HG02970 (cell line): ENCODE data around the gene F10.

Experiments used
- ATAC-seq: cut with Tn5 transposase; IDR thresholded peaks from one replicate; pipeline ENCODE4 v1.9.1; 2021; ENCODE audit warnings: mild to moderate bottlenecking, moderate library complexity, moderate number of reproducible peaks; ENCODE audit not compliant: unreplicated experiment, low FRiP score

F10 gene

DNA sequence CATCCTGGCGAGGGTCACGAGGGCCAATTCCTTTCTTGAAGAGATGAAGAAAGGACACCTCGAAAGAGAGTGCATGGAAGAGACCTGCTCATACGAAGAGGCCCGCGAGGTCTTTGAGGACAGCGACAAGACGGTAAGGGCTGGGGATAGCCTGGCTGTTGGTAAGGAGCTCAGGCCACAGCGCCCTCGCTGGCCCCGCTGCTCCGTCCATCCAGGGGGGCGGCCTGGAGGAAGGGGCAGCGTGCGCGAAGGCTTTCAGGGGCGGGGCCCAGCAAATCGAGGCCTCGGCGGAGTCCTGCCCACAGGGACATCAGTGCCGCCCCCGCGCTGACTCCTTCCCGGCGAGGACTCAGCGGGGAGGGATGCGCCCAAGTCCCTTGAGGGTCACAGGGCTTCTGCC is 6.9 kb downstream of the F10 start:
- ATAC-seq = no peak

DNA sequence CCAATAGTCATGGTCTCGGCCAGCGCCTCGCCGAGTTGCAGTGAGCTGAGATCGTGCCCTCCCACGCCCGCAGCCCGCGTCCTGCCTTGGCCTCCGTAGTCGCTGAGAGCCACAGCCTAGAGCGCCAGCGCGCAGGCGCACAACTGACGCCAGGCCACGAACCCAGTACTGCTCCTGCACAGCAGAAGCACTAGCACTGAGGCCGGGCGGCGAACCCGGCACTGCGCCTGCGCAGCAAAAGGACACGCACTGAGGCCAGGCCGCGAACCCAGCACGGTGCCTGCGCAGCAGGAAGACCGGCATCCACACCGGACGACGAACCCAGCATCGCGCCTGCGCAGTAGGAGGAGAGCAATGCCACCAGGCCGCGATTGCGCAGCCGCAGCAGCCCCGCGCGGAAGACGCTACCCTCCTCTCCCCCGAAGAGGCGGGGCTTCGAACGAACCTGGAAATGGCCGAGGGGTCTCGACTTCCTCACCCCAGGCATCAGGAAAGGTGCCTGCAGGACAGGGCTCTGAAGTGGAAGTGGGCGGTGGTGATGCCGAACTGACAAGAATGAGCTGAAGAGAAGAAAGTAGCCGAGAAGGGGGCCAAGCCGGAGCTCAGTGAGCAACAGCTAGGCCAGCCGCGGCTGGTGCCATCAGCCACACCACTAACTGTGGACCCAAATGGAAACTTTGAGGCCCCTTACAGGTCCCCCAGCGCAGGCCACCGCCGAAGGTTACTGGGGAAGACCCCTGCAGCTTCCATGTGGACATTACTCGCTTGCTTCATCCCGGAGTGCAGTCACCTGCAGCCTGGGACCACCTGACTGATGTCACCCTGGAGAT is 7.5 kb downstream of the F10 start:
- no peak for ATAC-seq

DNA sequence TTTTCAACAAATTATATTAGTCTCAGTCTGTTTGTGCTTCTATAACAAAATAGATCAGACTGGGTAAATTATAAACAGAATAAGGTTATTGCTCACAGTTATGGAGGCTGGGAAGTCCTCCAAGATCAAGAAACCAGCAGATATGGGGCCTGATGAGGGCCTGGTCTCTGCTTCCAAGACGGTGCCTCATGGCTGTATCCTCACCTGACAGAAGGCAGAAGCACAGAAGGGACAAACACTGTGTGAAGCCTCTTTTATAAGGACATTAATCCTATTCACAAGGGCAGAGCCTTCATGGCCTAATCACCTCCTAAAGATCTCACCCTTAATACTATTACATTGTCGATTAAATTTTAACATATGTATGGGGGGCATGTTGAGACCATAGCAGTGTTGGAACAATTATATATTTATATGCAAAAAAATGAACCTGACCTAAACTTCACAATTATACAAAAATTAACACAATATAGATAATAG is 12.7 kb downstream of the F10 start:
- no peak for ATAC-seq

DNA sequence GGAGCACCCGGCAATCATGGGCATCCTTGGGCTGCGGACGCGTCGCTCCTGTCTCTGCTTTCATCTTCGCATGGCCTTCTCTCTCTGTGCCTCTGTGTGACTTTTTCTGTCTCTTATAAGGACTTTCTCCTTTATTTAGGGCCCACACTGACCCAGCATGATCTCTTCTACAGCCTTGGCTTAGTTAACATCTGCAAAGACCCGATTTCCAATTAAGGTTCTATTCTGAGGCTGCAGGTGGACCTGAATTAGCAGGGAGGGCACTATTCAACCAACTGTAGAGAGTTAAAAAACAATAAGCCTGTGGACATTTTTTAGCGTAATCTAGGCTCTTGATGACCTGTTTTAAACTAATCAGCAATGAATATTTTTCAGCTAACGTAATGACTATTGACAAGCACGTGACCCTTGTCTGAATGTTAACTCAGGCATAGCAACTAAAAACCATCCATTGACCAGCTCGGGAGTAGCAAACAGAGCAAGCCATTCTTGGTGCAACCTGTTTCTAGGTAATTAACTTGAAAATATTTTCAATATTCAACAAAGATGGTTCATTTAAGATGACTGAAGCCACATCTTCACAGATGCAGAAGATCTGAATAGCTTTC is 15.2 kb downstream of the F10 start:
- no peak for ATAC-seq

DNA sequence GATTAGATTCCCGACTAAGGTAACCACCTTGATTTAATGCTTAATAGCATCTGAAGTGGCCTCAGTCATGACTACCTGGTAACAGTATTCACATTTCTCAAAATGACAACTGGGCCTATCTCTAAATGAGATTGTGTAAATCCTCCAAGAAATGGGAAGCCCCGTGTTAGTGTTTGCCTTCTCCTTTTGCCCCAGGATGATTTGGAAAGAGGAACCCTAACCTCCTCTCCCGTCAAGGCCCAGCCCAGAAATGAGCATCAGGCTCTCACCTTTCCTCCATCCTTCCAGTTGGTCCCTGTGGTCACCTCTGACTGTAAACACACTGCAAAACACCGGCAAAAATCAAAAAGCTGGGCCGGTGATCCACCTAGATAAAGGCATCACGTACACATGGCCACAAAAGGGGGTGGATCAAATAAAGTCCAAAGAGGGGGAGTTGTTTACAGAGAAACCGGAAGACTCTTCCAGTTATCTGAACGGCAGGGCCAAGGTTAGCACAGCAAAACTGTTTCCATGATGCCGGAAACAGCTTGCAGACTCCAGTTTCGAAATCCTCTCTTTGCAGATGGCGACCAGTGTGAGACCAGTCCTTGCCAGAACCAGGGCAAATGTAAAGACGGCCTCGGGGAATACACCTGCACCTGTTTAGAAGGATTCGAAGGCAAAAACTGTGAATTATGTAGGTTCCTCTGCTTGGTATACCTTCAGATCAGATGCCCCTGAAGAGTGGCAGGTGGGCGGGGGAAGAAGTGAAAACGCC is 16.4 kb downstream of the F10 start:
- no peak for ATAC-seq

DNA sequence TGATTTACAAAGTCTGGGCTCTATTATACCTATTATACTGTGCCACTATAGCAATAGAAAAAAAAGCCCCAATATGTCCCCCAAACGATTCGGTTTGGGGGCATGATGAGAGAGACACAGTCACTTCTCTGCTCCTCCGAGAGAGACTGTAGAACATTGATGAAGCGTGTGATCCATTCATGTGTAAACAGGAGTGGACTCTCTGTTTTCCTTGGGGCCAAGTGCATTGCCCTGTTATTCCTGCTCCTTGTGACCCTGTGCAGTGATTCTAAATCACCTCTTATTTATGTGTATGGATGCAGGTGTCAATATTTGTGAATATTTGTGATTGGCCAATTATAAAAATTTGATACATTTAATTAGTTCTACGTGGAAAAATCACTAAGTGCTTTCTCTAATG is 17.0 kb downstream of the F10 start:
- no peak for ATAC-seq

DNA sequence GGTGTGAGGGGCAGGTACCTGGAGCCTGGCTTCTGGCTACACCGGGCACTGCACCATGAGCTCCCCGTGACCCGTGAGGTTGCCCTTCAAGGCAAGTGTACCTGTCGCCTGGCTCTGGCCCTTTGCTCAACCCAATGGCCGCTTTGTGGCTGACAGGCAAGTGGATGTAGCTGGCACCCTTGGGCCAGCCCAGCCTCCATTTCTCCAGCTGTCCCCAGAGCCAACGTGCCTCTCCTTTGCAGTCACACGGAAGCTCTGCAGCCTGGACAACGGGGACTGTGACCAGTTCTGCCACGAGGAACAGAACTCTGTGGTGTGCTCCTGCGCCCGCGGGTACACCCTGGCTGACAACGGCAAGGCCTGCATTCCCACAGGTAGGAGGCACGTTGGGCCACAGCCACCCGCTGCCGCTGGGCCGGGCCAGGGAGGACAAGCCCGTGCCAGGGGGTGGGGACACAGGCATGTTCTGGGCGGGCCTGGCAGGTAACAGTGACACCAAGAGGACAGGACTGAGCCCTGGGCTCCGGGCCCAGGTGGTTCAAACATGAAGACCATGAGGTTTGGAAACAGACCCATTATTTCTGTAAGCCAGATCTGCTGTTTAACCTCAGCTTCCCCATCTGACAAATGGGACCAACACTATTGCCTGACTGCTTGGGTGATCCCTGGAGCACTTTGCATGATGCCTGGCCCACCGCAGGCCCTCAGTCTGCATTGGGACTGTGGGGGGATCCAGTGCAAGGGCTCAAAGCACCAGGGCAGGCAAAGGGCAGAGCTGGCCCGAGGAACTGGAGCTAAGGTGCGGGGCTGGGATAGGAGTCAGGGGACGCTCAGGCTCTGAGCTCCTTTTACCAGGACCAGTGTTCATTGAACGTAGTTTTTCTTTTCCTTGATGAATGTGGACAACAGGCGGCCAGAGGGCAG is 18.3 kb downstream of the F10 start:
- ATAC-seq = no peak

DNA sequence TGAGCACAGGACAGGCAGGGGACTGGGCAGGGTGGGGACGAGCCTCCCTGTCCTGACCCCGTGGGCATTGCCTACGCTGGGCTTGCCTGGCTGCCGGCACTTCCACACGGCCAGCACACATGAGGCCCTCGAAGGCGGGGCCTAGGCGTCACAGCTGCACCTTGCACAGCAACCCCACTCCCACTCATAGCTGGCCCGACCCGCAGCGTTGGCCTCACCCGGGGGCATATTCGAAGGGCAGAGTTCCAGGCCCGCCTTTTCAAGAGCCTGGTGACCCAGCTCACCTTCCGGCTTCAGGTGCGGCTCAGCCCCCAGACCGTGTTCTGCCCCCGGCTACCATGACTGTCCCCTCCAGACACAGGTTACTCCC is 19.0 kb downstream of the F10 start:
- ATAC-seq = no peak

DNA sequence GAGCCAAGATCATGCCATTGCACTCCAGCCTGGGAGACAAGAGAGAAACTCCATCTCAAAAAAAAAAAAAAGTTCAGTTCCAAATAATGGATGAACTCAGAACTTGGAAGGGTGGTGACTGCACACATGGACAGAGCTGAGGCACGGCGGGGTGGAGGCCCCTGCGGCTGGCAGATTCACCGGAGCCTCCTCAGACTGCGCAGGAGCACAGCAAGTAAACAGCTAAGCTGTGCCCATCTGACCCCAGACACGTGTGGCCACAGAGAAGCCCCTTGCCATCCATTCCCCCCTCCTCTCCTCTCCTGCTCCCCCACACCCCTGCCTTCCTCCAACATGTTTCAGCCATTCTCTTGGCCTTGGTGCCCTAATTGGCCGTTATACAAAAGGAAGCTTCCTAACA is 20.3 kb downstream of the F10 start:
- ATAC-seq = no peak

DNA sequence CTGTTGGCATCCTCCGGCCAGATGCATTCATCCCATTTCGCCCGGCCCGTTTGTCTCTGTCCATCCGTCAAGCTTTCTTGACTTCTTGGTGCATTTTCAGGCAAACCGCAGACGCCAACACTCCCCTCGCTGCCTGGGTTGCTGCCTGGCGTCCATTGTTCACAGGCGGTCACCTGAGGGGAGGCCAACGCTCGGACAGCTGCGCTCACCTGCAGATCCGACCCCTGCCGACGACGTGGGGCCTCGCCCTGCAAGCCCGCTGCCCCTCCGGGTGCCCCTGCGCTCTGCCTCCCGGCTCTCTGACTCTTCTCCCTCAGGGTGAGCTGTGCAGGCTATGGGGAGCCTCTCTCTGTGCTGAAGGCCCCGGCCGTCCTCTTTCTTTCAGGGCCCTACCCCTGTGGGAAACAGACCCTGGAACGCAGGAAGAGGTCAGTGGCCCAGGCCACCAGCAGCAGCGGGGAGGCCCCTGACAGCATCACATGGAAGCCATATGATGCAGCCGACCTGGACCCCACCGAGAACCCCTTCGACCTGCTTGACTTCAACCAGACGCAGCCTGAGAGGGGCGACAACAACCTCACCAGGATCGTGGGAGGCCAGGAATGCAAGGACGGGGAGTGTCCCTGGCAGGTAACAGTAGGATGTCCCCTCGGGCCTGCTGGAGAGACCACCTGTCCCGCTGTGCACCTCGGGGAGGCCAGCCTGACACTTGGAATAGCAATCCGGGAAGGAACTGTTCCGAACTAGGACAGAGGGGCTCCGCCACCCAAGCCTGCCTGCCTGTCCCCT is 21.1 kb downstream of the F10 start:
- no peak for ATAC-seq

DNA sequence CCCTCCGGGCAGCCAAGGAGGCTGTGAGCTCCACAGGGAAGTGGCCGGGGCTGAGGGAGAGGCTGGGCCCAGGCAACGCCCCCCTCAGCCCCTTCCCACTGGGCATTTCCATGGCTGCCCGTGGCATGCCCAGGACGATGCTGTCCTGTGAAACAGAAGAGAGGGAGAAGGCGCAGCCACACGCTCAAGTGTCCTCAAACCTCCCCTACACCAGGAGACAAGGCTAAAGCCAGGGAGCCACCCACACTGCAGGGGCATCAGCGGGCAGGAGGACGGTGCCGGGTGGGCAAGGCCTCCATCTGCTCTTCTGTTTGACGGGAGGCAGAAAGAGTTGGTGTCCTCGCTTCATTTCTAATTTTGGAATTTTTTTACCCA is 21.6 kb downstream of the F10 start:
- ATAC-seq = no peak

DNA sequence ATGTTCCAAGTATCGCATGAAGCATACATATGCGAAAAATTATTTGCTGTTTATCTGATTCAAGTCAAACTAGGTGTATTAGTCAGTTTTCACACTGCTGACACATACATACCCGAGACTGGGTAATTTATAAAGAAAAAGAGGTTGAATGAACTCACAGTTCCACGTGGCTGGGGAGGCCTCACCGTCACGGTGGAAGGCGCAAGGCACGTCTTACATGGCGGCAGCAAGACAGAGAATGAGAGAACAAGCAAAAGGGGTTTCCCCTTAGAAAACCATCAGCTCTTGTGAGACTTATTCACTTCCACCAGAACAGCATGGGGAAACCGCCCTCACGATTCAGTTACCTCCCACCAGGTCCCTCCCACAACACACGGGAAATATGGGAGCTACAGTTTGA is 22.9 kb downstream of the F10 start:
- ATAC-seq = no peak

DNA sequence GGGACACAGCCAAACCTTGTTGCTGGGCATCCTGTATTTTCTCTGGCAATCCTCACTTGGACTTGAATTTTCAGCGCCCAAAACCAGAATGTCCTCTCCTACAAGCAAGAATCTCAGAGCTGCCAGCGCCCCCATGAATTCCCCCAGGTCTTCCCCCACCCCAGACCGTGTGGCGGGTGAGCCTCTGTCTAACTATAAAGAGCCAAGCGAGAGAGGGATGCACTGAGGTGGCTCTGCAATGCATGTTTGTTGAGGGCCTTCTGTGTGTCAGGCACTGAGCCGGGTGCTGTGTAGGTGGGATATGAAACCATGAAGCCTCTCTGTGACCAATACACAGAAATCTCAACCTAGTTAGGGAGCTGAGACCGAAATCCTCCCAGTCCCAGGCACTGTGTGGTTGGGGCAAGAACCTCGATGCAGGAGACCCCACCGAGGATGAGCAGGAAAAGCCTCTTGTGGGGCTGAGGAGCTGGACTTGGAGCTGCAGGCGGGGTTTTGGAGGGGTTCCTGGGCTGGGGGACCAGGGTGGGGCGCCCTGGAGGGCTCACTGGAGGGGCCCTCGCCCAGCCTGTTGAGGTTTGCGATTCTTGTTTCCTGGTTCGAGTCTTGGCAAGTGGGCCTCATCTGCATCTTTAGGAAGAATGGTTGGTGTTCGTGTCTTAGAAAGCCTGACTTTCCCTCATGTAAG is 23.5 kb downstream of the F10 start:
- no peak for ATAC-seq

DNA sequence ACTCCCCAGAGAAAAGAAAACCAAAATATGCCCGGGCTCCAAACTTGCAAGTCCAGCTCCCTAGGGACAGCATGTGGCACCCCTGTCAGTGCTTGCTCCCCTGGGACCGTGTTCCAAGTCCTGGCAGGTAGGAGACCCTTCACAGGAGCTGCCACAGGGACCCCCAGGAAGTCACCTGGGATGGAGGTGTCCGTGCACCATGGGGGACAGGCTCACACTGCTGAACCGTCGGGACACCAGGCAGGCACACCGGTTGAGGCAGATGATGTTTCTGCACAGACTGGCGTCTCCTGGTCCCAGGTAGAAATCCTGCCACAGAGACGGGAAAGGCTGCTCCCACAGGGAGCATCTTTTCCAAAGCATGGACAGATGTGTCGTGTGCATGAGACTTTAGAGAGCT is 24.2 kb downstream of the F10 start:
- no peak for ATAC-seq

DNA sequence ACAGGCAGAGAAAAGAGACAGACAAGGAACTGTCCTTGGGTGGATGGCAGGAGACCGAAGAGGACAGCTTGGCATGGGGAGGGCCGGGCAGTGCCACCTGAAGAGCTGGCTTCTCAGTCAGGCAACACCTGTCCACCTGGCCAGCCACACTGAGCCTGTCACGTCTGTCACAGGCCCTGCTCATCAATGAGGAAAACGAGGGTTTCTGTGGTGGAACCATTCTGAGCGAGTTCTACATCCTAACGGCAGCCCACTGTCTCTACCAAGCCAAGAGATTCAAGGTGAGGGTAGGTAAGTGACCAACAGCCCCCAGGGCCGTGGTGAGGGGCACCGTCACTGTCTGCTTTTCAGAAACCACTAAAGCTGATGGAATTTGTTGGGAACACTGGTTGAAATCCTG is 24.6 kb downstream of the F10 start:
- no peak for ATAC-seq

DNA sequence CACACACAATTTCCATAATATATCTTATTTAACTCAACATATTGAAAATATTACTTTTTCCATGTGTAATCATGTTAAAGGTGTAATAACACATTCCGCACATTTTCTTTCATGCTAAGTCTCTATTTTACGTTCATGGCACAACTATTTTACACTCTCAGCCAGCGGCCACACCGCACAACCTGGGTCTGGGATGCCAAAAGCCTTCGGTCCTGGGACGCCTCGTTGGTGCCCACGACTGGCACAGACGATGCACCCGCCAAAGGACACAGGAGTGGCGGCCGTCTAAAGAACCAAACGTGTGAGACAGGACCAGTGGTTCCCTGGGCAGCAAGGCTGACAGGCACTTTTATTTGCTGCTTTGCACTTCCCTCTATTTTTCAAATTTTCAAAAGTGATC is 25.8 kb downstream of the F10 start:
- ATAC-seq = no peak

DNA sequence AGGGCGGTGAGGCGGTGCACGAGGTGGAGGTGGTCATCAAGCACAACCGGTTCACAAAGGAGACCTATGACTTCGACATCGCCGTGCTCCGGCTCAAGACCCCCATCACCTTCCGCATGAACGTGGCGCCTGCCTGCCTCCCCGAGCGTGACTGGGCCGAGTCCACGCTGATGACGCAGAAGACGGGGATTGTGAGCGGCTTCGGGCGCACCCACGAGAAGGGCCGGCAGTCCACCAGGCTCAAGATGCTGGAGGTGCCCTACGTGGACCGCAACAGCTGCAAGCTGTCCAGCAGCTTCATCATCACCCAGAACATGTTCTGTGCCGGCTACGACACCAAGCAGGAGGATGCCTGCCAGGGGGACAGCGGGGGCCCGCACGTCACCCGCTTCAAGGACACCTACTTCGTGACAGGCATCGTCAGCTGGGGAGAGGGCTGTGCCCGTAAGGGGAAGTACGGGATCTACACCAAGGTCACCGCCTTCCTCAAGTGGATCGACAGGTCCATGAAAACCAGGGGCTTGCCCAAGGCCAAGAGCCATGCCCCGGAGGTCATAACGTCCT is 26.4 kb downstream of the F10 start:
- ATAC-seq = no peak

DNA sequence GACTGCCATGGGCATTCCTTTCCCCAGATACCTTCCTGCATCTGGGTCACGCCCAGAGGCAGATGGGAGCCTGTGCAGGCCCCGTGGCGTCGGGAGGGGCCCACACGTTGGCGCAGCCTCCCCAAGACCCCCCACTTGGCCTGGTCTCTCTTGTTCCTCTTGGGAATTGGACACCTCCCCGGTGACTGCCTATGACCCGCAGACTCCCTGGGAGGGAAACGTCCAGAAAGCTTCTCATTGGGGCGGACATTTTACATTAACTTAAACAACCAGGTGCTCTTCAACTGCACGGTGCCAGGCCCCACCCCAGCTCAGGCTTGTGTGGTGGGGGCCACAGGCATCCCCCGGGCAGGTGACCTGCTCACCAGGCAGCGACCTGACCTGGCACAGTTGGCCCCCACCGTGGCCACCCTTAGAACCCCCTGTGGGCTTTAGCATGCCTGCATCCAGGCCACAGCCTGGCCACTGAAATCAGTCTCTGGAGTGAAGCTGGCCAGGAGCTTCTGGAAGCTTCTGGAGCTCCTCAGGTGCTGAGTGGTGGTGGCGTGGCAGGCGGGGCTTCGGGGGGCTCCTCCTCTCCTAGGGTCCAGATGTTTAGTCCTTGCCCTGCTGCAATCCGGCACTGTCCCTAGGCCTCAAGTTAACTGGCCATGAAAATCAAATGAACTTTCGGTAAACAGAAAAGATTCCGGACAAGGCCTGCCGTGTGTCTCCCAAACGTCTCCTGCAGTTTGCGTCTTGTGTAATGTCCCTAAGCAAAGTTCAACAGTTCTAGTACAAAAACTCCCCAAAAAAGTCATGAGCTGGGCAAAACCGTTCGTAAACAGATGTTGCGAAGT is 27.3 kb downstream of the F10 start:
- ATAC-seq = no peak
